Measurements from ENCODE around the gene RNF5.

DNA sequence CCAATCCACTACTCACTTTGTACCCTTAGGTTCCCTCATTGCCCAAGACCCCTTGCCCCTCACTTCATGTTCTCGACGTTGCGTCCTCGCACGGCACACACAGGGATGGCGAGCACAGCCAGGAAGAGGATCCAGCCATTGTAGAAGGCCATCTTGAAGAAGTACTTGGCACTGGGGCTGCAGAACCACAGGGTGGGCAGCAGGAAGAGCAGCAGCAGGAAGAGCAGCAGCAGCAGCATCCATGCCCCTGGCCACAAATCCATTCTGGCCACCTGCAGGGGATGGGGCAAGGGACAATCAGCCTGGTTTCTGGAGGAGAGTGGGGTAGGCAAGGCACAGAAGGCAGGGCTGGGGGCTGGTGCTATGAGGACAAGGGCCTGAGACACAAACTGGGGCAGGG lies 7.0 kb upstream of the RNF5 start:
- TF ChIP-seq, protein P1, sequence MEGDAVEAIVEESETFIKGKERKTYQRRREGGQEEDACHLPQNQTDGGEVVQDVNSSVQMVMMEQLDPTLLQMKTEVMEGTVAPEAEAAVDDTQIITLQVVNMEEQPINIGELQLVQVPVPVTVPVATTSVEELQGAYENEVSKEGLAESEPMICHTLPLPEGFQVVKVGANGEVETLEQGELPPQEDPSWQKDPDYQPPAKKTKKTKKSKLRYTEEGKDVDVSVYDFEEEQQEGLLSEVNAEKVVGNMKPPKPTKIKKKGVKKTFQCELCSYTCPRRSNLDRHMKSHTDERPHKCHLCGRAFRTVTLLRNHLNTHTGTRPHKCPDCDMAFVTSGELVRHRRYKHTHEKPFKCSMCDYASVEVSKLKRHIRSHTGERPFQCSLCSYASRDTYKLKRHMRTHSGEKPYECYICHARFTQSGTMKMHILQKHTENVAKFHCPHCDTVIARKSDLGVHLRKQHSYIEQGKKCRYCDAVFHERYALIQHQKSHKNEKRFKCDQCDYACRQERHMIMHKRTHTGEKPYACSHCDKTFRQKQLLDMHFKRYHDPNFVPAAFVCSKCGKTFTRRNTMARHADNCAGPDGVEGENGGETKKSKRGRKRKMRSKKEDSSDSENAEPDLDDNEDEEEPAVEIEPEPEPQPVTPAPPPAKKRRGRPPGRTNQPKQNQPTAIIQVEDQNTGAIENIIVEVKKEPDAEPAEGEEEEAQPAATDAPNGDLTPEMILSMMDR (IDR thresholded peaks at IDR 0.05; ENCODE audit: low read length) = no peak
- no peak for TF ChIP-seq EZH2 (IDR thresholded peaks at IDR 0.05; ENCODE audit: borderline replicate concordance, low read length)
